Cardiac fibroblast (primary cell): ENCODE data around the gene METTL1.

Experiments used
- DNase-seq, 2 donors: peaks; one replicate each; pipeline versions ENCODE4 v3.0.0 to v3.0.0-alpha.2; 2010; ENCODE audit warnings: low read depth in 2 of 2
- H3K4me3 ChIP-seq, 2 donors: replicated peaks in 1 of 2; 1 replicate in 1 of 2; 2 replicates in 1 of 2; pipeline ENCODE4 v1.5.1; 2011; ENCODE audit warnings: low read depth in 2 of 2, low read length in 2 of 2, mild to moderate bottlenecking in 2 of 2, moderate library complexity in 1 of 2
- CTCF ChIP-seq: IDR thresholded peaks from one replicate; pipeline ENCODE4 v1.5.1; 2011; ENCODE audit warnings: low read depth, mild to moderate bottlenecking, low read length, inconsistent platforms

METTL1 gene

GRCh38 chr12:57740656-57741412 lies 31.1 kb downstream of the METTL1 start:
- H3K4me3 ChIP-seq: no peak overlapping the region
- no peak for DNase-seq
- no peak for TF ChIP-seq CTCF

- no peak for DNase-seq
- TF ChIP-seq CTCF: no peak
- no peak overlapping the region for H3K4me3 ChIP-seq
Observed at GRCh38 chr12:57739914-57740538, 31.9 kb downstream of the METTL1 start.

GRCh38 chr12:57739387-57739786 lies 32.5 kb downstream of the METTL1 start:
- no peak for DNase-seq
- no peak overlapping the region for H3K4me3 ChIP-seq
- TF ChIP-seq CTCF: no peak

- no peak for DNase-seq
- peak within 1 kb of the TSS in 1 of 2 donors; percentile 21 for H3K4me3 ChIP-seq
- no peak for TF ChIP-seq CTCF
Observed at GRCh38 chr12:57738661-57739237, 33.2 kb downstream of the METTL1 start, which contains the start of gene AGAP2. Gene AGAP2 (minus strand): TSS chr12:57738742. CDS start chr12:57738246, 496 bp downstream.

GRCh38 chr12:57737467-57738460 lies 34.1 kb downstream of the METTL1 start:
- no peak for TF ChIP-seq CTCF
- no peak for DNase-seq
- H3K4me3 ChIP-seq: peak overlapping the region in 1 of 2 donors; percentile 21

GRCh38 chr12:57736741-57737466 lies 35.0 kb downstream of the METTL1 start:
- DNase-seq: no peak
- no peak overlapping the region for H3K4me3 ChIP-seq
- no peak for TF ChIP-seq CTCF
